NCI-H1417 treated with DMSO at 0.1 percent for 48 hours (cell line): ENCODE data around the gene RBFA.

Source experiments
- DNase-seq: peaks from one replicate; lab custom pipeline; 2025; lab: John Stamatoyannopoulos, UW

The RBFA gene

GRCh38 chr18:80074697-80075096, 40.5 kb downstream of the RBFA start:
- DNase-seq = no peak

- DNase-seq = no peak
Measured at GRCh38 chr18:80075940-80076339, 41.7 kb downstream of the RBFA start.

- DNase-seq = no peak
Measured at GRCh38 chr18:80076379-80076778, 42.1 kb downstream of the RBFA start.

- DNase-seq = no peak
Measured at GRCh38 chr18:80077873-80078272, 43.6 kb downstream of the RBFA start.
